Pancreas (tissue), 10 donors: ENCODE measurements around the gene MMS19. TPM values are rescaled to one million over a fixed set of nuclear protein-coding genes. Genes with fewer than 3 reads are reported as not detected.
"Not testable (repeated sequence)": the region's sequence is repeated elsewhere in the genome, so short reads cannot be mapped to it uniquely, and the experiment has no call there.

ENCODE experiments used
- ATAC-seq, 4 donors: fragments of 200-7000 bp; cut with Tn5 transposase; one replicate each; pipeline versions ENCODE4 v1.8.0 to v1.9.1; 2020; ENCODE audit warnings: mild to moderate bottlenecking in 4 of 4, moderate library complexity in 4 of 4
- DNase-seq, 6 donors: peaks; one replicate each; pipeline ENCODE4 v3.0.0-alpha.2; 2020
- FAIRE-seq: peaks from 2 replicates; lab custom pipeline; 2012; peaks lifted over from hg19 to GRCh38; lab: Jason Lieb, UNC
- H3K27ac ChIP-seq, 4 donors: fragments of 200-600 bp; sonication (generic); 1 replicate in 3 of 4; 2 replicates in 1 of 4; pipeline versions ENCODE4 v1.5.0 to v1.8.0; 2020
- H3K27me3 ChIP-seq, 4 donors: fragments of 200-600 bp; one replicate each; pipeline ENCODE4 v1.8.0; 2021
- H3K36me3 ChIP-seq, 3 donors: fragments of 200-600 bp; sonication (generic) in 1 of 3; one replicate each; pipeline versions ENCODE4 v1.5.0 to v1.8.0; 2020 to 2021
- H3K4me1 ChIP-seq, 3 donors: fragments of 200-600 bp; one replicate each; pipeline ENCODE4 v1.8.0; 2021
- H3K4me3 ChIP-seq, 4 donors: fragments of 200-600 bp; sonication (generic) in 2 of 4; one replicate each; pipeline versions ENCODE4 v1.5.0 to v1.8.0; 2020 to 2021
- H3K9me3 ChIP-seq, 4 donors: fragments of 200-600 bp; one replicate each; pipeline ENCODE4 v1.8.0; 2021
- WGBS, 2 donors: extraction: QIAGEN DNeasy Blood & Tissue Kit; methylation state at CpG; one replicate each; pipeline ENCODE4 v1.1.7; 2013; 5-methylcytosine and 5-hydroxymethylcytosine counted together
- intact Hi-C, 3 donors: fragments of 100-400 bp; cut with DNase I; formaldehyde crosslinking; loops; one replicate each; pipeline versions ENCODE4 v1.11.1 to v1.14.2; 2022
- polyA plus RNA-seq, 2 donors: library from polyadenylated mRNA; stranded (reverse); fragments of 200-250 nt; gene quantifications; one replicate each; pipeline ENCODE4 v1.2.3, GENCODE V29; 2013
- total RNA-seq, 6 donors: library from RNA; stranded (reverse); fragmentation: NEBNext Ultra II Directional in 4 of 6; extraction: Animal tissue kit (Norgen Biotek cat#: 25700) in 4 of 6; gene quantifications; one replicate each; pipeline versions ENCODE4 v1.2.1 to v1.2.4, GENCODE V29; 2021 to 2023
- TF ChIP-seq, protein P1 (sequence below), 4 donors: fragments of 200-600 bp; sonication (generic) in 3 of 4; IDR thresholded peaks; one replicate each; pipeline versions ENCODE4 v1.5.0 to v1.8.0; 2021; ENCODE audit warnings: antibody characterized with exemption in 4 of 4
- donor health status: healthy with polysubstance abuse.
- donor health status: DM: no; HTN: no; CAD: no; lungs with moderate emphysema.
- donor health status: DM: no; HTN: no; CAD: no.
- donor health status: control.
- donor health status: control.
- donor health status: Bipolar disorder and iron deficiency.
- donor health status: DM: yes; HTN: yes; CAD: no.
- donor health status: DM: no; HTN: no; CAD: no.
- donor health status: DM: no; HTN: no; CAD: no.
- donor health status: DM: yes; HTN: yes; CAD: no.

Gene MMS19
- total and polyA plus RNA-seq, 8 donors: 18.0 to 65.7 (median 24.6) TPM

DNA sequence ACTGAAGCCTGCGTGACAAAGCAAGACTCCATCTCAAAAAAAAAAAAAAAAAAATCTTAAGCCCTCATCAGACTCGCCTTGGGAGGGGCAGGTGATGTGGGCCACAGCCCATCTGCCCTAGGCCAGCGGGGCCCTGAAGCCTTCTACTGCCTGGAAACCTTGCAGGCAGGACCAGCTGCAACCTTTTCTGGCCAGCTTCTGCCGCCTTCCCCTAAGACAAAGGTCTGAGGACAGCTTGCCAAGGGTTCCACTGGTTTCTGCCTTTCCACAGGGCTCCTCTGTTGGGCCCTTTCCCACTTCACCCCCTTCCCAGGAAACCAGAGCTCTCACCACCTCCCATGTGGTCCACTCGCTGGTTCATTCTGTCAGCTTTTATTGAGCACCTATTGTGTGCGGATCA, 35.7 kb upstream of the MMS19 start:
- Histone ChIP-seq H3K27ac (no peak overlapping the region), H3K36me3 (no peaks in the 10 kb centered on the region), H3K9me3 (no peaks in the 10 kb centered on the region), H3K27me3 (no peaks in the 10 kb centered on the region), H3K4me1 (no peaks in the 10 kb centered on the region), H3K4me3 (no peak overlapping the region)
- intact Hi-C loops: no loop called here
- DNase-seq (no peak), ATAC-seq (no peak), FAIRE-seq (no peak)
- TF ChIP-seq, protein P1, sequence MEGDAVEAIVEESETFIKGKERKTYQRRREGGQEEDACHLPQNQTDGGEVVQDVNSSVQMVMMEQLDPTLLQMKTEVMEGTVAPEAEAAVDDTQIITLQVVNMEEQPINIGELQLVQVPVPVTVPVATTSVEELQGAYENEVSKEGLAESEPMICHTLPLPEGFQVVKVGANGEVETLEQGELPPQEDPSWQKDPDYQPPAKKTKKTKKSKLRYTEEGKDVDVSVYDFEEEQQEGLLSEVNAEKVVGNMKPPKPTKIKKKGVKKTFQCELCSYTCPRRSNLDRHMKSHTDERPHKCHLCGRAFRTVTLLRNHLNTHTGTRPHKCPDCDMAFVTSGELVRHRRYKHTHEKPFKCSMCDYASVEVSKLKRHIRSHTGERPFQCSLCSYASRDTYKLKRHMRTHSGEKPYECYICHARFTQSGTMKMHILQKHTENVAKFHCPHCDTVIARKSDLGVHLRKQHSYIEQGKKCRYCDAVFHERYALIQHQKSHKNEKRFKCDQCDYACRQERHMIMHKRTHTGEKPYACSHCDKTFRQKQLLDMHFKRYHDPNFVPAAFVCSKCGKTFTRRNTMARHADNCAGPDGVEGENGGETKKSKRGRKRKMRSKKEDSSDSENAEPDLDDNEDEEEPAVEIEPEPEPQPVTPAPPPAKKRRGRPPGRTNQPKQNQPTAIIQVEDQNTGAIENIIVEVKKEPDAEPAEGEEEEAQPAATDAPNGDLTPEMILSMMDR (IDR thresholded peaks at IDR 0.05): no peak
- WGBS, 2 donors: 82 to 87% methylated on average over 6 of the region's 6 CpGs

DNA sequence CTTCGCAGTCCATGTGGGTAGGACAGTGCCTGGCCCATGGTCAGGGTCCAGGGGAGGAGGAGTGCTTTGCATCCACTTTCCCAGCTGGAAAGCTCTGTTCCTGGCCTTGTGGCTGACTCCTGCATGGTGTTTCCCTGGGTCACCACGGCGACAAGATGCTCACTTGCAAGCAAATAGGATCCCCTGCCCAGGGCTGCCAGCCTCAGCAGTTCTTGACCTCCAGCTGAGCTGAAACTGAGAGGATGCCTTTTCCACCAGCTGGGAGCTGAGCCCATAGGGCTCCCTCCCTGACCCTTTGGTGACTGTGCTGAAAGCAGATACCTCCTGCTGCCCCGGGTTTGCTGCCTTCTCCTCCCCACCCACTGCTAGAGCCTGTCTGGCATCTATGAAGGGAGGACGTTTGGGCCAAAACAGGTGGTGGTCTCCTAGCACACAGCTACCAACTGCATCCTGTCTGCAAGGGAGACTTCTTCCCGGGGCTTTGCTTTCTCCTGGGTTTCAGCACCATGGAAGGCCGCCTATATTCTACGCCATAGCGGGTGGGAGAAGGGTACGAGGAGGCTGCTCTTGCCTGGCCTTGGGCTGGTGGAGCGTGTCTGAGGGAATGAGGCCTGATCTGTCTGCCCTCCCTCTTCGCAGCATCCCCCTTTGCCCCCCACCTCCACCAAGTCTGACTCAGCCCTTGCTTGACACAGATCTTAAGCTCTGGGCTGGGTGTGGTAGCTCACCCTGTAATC, 34.9 kb upstream of the MMS19 start:
- DNase-seq: no peak
- FAIRE-seq: no peak
- WGBS, 2 donors: 82 to 83% methylated on average over 12 of the region's 12 CpGs

DNA sequence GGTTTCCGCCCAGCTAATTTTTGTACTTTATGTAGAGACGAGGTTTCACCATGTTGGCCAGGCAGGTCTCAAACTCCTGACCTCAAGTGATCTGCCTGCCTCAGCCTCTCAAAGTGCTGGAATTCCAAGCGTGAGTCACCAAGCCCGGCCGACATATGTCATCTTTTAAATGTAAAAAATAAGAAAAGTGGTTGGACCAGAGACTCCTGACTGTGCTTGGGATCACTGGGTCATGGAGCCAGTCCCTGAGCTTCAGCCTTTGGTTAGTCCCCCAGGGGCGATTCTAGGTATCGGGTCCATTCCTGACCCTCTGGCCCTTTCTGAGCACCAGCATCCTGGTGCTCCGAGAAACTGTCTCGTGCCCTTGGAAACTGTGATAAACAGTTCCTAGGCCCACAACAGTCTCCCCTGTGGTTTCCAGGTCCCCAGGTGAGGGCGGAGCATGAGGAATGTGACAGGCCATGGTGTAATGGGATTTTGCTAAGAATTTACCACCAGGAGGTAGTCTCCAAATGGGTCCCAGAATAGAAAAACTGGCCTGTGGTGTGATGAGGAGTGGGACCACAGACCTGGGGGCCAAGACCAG, 33.3 kb upstream of the MMS19 start:
- intact Hi-C loops: no loop called here
- H3K27me3 ChIP-seq: no peaks in the 10 kb centered on the region
- H3K9me3 ChIP-seq: no peaks in the 10 kb centered on the region
- no peak for ATAC-seq
- TF ChIP-seq, protein P1 (IDR thresholded peaks at IDR 0.05): no peak
- no peak overlapping the region for H3K27ac ChIP-seq
- no peak for FAIRE-seq
- H3K36me3 ChIP-seq: no peaks in the 10 kb centered on the region
- no peak overlapping the region for H3K4me3 ChIP-seq
- DNase-seq: no peak
- WGBS, 2 donors: 86 to 91% methylated on average over 10 of the region's 10 CpGs
- no peaks in the 10 kb centered on the region for H3K4me1 ChIP-seq

More for the DNA sequence above, 34.9 kb upstream of the MMS19 start:
- Histone ChIP-seq H3K27ac (no peak overlapping the region), H3K4me1 (no peaks in the 10 kb centered on the region), H3K4me3 (no peak overlapping the region), H3K36me3 (no peaks in the 10 kb centered on the region), H3K27me3 (no peaks in the 10 kb centered on the region), H3K9me3 (no peaks in the 10 kb centered on the region)
- TF ChIP-seq, protein P1 (IDR thresholded peaks at IDR 0.05): no peak
- ATAC-seq: peak in 2 of 4 donors; percentile 44 to 73
- intact Hi-C loops: no loop called here

DNA sequence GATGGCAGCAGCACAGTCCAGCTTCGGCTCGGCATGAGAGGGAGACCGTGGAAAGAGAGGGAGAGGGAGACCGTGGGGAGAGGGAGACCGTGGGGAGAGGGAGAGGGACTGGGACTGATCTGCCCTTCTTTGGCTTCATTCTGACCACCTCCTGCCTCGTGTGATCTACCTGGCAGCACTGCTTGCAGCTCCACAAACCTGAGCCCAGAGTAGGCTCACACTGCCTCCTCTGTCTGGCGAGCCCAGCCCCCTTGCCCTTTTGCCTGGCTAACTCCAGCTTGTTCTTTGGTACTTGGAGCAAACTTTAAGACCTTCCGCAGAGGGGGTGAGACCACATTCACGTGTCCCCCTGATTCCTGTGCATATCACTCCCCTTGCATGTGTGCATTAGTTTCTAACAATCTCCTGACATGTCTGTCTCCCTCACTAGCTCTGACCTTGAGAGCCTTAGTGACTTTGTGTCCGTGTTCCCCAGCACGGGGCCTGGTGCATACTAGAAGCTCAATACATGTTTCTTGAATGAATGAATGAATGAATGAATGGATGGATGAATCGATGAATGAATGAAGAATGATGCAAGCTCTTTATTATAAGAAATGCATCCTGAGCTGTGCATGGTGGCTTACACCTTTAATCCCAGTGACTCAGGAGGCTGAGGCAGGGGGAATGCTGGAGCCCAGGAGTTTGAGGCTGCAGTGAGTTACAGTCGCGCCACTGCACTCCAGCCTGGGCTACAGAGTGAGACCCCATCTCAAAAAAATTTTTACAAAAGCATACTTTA, 31.7 kb upstream of the MMS19 start:
- ATAC-seq (no peak), FAIRE-seq (no peak), DNase-seq (no peak)
- Histone ChIP-seq H3K36me3 (no peaks in the 10 kb centered on the region), H3K4me3 (no peak overlapping the region), H3K9me3 (no peaks in the 10 kb centered on the region), H3K4me1 (no peaks in the 10 kb centered on the region), H3K27me3 (no peaks in the 10 kb centered on the region), H3K27ac (no peak overlapping the region)
- 69 to 76% methylated on average over 10 to 14 of the region's 14 CpGs for WGBS, 2 donors
- intact Hi-C loops: no loop called here
- TF ChIP-seq, protein P1 (IDR thresholded peaks at IDR 0.05): no peak

DNA sequence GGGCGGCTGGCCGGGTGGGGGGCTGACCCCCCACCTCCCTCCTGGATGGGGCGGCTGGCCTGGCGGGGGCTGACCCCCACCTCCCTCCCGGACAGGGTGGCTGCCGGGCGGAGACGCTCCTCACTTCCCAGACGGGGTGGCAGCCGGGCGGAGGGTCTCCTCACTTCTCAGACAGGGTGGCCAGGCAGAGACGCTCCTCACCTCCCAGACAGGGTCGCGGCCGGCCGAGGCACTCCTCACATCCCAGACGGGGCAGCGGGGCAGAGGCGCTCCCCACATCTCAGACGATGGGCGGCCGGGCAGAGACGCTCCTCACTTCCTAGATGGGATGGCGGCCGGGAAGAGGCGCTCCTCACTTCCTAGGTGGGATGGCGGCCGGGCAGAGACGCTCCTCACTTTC, 30.7 kb upstream of the MMS19 start:
- H3K4me3 ChIP-seq, FAIRE-seq, H3K36me3 ChIP-seq, DNase-seq, ATAC-seq, H3K4me1 ChIP-seq, H3K27me3 ChIP-seq, H3K9me3 ChIP-seq, H3K27ac ChIP-seq, intact Hi-C loops: not testable (repeated sequence)
- WGBS, 2 donors: 93 to 98% methylated on average over 9 to 28 of the region's 29 CpGs
